Renal pelvis (tissue), 4 donors: ENCODE measurements around the gene TMED1. TPM values are rescaled to one million over a fixed set of nuclear protein-coding genes. Genes with fewer than 3 reads are reported as not detected.

Experiments
- DNase-seq: peaks from one replicate; pipeline ENCODE4 v3.0.0-alpha.2; 2013
- polyA plus RNA-seq, 3 donors: library from polyadenylated mRNA; unstranded; fragments of 120-200 nt; gene quantifications; one replicate each; pipeline ENCODE4 v1.2.1, GENCODE V29; 2013; ENCODE audit not compliant: insufficient read length in 3 of 3

Gene TMED1
- polyA plus RNA-seq, 3 donors = 52.6 to 65.4 (median 64.4) TPM

DNA sequence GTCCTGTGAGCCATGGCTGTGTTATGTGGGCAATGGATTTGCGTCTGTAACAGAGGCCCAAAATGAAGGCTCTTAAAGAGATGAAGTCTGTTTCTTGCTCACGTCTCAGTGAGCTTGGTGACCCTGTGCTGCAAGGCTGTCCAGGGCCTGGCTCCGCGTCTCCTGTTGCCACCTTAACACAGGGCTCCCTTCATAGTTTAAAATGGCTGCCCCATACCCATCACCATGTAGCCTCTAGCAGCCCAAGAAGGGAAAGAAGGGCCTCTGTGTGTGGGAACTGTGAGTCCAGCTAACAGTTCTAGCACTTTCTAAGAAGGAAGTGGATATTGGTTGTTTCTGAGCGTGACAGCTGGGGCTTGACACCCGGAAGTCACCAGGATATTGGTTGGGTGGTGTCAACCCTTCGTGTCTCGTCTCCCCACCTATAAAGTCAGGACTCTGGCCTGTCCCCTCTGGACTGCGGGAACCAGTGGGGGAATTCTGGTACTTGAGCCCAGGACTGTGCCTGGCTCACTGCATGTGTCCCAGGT is 20.9 kb downstream of the TMED1 start:
- no peak for DNase-seq

DNA sequence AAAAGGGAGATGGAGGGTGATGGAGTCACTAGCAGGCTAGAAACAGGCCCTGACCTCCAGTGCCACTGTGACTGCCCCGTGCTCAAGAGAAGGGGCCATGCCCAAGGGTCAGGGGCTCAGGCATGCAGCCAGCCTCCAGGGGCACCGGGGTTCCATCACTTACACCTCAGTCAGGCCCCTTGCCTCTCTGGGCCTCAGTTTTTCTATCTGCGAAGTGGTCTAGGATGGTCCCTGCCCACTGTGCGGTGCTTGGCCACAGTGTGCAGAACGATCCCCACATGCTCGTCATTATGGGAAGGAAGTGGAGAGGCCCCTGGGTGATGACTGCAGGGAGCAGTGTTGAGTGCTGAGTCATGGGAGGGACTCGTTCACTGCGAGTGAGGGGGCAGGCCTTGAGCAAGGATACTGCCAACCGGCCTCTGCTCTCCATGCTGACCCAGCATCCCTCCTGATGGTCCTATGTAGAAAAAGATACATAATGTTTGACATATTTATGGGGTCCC is 23.1 kb downstream of the TMED1 start:
- no peak for DNase-seq

DNA sequence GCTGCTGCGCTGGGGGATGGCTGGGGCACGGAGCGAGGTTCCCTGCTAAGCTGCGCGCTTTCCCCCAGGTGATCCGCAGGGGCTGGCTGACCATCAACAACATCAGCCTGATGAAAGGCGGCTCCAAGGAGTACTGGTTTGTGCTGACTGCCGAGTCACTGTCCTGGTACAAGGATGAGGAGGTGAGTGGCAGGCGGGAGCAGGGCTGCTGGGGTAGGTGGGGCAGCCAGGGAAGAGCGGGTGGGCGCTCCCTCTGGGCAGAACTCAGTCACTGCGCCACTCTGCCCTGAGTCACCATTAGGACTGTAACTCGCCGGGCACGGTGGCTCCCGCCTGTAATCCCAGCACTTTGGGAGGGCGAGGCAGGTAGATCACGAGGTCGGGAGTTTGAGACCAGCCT is 23.8 kb downstream of the TMED1 start:
- no peak for DNase-seq

DNA sequence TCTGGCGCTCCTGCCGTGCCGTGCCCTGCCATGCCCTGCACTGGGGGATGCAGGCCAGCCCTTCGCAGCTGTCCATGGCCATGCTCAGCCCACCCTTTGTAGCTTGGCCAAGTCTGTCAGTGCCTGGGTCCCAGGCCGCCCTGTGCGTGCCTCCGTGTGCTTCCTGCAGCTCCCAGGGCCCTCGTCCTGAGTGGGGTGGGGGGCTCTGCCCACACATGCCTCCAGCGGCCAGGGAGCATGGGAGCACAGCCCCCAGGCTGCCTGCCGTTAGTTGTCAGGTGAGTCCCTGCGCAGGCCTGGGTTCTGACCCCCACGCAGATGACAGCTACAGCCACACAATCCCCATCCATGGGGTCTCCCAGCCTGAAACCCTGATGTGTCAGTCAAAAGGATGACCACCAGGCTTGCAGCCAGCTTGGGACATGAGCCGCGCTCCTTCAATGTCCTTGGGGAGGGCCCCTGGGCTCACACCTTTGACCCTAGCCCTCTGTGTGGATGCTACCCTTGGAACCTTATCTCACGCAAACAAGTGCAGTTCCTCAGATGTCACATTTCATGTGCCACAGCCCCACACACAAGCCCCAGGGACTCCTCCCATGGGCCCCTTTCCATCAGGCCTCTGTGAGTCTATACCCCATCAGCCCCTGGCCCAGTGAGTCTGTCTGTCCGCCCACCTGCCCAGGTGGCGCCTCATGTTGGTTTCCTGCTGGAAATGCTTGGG is 24.5 kb downstream of the TMED1 start:
- no peak for DNase-seq

DNA sequence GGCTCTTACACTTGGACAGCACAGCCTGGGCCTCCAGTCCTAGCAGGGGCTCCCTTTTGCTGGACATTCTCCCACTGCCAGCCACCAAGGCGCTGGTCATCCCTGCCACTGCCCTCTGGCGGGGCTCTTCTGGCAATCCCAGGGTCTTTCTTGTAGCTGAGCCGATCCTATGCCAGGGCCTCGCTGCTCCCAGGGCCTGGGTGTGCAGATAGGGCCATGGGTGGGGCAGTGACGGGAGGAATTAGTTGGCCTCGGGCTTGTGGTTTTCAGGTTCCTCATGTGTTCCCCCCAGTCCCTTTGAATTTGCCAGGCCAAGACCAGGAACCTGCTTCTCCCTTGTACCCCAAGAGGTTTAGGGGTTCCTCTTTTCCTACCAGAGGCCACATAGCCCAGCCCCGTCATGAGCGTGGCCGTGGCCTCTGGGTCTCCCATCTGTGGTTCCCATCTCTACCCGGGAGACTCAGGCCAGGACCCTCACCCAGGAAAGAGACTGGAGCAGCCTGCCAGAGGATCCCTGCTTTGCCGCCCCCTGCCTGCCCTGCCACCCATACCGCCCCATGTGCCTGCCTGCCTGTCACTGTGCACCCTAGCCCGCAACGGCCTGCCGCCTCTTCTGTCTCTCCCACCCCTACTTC is 26.2 kb downstream of the TMED1 start:
- no peak for DNase-seq

DNA sequence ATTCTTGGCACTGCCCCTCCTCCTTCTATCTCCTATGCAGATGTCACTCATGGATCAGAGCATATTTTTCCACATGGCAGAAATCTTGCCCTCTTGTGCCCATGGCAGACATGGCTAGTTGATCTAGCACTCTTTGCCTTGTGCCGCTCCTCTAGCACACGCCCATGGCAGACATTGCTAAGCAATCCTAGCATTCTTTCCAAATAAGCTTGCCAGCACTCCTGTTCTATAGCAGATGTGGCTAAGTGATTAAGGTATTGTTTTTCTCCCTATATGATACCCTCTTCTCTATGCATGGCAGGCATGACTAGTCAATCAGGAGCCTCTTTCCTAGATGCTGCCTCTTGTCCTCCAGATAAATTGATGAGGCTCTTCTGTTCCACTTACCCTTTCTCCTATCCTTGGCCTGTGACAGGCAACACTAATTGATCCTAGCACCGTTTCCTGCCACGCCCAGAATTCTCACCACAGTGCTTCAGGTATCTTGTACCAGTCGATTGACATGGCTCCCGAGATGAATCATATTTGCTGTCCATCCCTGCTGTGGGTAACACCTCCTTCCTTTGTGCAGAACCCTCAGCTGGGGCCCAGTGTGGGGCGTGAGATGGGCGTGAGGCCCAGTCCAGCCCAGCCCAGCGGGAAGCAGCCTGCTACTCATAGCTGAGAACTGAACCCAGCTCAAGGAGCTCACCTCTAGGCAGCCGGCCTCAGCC is 26.9 kb downstream of the TMED1 start:
- no peak for DNase-seq

DNA sequence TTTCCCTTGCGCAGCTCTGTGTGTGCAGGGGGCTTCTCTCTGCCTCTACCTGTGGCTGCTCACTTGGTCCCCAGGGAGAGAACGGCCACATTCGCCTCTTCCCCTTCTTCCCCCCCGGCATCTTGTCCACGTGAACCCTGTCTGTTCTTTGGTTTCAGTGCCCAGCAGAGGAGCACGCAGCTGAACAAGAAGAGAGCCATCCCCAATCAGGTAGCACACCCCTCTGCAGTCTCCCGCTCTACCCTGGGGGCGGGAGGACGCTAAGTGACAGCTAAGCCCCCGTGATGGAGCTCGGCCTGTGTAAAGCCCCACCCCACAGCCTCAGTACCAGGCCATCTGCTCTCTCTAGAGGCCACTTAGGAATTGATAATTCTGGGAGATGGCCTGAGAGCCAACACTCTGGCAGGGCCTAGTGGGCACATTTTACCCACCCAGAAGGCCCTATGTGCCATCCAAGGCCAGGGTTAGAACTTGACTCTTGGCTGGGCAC is 30.2 kb downstream of the TMED1 start:
- no peak for DNase-seq

DNA sequence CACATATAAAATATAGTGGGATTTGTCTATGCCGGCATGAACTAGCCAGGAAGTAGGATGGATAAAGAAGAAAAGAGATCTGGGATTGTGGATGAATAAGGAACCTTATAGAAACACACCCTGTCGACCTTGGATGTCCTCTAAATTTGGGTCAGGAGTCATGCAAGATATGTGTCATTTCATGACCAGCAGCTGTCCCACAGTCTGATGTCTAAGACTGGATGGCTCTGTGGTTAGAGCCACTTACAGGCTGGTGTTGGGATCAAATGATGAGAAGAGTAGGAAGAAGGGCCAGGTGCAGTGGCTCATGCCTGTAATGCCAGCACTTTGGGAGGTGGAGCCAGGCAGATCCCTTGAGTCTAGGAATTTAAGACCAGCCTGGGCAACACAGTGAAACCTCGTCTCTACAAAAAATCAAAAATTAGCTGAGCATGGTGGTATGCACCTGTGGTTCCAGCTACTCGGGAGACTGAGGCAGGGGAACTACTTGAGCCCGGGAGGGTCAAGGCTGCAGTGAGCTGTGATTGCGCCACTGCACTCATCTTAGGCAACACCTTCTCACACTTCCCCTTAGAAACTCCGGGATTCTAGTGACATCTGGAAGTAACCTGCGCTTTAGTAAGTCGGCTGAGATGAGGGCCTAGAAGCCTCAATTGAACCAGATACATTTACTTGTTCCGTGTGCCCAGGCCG is 30.8 kb downstream of the TMED1 start:
- DNase-seq = no peak

DNA sequence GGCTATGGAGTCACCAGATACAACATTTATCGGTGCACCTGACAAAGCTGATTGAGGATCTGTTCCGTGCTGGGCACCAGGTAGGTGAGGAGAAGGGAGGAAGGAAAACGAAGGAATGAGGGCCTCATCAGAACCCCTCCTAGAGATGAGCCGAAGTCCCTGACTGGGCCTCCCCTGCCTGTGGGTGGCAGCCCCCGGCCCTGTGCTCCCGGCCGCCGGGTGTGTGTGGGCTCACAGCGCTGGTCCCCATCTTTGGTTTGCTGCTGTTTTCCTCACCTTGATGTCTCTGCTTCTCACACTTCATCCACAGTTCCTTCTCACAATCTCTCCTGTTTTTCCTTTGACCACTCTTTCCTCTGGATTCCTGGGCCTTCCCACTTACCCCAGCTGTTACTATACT is 32.8 kb downstream of the TMED1 start:
- DNase-seq = no peak

DNA sequence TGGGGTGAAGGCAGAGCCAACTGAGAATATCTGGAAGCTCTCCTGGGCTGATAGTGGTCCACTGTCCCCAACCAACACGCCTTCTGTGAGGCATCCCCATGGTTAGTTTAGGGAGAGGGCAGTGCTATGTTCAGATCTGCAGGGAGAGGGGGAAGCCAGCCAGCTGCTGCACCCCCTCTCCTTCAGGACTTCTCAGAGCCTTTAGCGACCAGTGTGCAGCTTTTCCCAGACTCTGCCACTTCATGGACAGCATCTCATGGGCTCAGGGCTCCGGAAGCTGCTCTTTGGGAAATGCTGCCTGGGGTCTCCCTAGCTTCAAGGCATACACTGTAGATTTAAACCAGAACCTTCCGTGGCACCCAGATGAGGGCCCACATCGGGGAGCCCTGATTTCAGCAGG is 33.5 kb downstream of the TMED1 start:
- DNase-seq = no peak

DNA sequence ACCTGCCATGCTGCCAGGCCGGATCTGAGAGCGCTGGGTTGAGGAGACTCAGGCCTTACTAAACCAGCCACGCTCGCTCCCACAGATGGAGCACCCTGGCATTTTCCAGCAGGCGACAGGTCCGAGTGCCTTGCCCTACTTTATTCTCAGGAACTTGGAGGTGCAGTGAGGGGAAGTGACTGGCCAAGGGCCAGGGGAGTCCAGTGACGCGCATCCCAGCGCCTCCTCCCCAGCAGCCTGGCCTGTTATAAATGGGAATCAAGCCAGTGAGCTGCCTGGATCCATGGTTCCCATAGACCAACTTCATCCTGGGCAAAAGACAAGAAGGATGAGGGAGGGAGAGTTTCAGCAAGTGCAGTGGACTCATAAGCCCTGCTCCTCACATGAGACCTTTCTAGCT is 35.5 kb downstream of the TMED1 start:
- DNase-seq = no peak

DNA sequence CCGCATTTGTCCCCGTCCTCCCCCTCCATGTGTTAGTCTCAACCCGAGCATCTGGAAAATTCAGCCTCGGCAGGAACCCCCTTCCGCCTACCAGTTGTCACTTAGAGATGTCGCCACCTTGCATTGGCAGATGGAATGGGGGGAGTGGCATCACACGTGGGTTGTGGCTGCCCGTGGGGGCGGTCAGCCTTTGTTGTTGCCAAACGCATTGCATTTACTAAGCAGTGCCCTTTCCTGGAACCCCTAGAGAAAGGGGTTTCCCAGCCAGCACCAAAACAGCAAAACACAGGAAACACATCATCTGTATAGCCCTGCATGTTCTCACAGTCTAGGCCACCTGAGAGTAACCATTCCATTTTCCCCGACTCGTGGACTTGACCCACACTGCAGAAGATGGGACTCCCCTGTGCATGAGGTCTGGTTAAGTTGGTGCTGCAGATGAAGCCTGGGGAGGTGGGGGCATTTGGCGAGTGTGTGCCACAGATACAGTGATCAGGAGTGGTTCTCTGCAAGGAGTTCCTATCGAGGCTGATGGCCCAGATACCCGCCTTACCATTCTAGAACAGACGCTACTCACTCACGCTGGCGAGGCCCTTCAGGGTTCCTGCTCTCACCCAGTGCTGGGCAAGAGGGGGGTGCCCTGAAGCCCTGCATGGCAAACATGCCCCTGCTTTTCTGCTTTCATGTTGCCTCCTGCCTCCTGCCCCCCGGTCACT is 38.3 kb downstream of the TMED1 start:
- no peak for DNase-seq

DNA sequence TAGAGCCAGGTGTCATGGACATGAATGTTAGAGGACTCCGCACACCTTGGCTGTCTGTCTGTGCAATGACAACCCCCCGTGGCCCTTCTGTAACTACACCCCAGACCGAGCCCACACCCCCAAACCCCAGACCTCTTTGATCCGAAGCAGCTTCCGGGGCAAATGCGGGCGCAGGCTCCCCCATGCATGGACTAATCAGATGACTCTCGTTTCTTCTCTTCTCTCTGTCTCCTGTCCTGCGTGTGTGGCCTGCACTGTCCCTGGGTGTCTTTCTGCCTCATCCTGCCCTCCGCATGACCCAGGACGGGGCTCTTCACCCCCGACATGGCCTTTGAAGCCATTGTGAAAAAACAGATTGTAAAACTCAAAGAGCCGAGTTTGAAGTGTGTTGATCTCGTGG is 38.9 kb downstream of the TMED1 start:
- no peak for DNase-seq

DNA sequence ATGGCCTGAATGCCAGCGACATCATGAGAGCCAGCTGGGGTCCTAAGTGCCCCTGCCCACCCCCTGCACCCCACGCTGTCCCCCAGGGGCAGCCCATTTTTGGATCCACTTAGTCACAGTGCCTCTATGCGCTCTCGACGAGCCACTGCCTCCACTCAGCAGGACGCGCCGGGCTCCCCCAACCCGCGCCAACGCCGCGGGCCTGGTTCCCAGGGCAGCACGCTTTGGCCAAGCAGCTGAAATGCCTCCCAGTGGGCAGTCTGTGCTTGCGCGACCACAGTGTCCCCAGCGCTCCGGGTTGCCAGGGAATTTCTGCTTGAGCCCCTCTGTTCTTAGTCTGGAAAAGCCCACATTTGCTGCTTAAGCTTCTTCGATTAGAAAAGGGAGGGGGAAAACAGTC is 39.4 kb downstream of the TMED1 start:
- no peak for DNase-seq

DNA sequence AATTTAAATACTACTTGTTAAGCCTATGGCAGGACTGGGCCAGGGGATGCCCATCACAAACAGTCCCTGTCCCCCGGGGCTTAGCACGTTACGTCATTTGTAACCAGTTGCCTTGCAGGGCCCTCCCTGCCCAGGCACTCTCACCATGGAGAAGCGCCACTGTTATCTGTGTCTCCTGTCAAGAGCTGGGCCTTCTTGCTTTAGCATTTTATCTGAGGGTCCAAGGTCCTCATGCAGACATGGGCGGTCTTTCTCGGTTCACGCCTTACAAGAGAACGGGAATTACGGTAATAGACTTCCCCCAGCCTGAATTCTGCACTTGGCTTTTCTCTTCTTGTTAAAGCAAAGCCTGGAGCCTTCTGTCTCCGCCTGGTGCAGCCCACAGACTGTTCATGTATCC is 46.1 kb downstream of the TMED1 start:
- DNase-seq = no peak

DNA sequence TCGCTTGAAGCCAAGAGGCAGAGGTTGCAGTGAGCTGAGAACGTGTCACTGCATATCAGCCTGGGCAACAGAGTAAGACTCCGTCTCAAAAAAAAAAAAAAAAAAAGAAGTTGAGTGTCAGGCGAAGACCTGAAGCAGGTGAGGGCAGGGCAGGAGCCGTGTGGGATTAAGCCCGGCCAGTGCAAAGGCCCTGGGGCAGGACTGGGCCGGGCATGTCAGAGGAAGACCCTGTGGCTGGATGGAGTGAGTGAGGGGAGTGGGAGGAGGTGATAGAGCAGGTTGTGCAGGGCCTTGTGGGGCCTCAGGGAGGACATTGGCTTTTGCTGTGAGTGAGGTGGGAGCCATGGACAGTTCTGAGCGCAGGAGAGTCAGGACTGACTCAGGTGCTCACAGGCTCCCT is 47.9 kb downstream of the TMED1 start:
- no peak for DNase-seq

DNA sequence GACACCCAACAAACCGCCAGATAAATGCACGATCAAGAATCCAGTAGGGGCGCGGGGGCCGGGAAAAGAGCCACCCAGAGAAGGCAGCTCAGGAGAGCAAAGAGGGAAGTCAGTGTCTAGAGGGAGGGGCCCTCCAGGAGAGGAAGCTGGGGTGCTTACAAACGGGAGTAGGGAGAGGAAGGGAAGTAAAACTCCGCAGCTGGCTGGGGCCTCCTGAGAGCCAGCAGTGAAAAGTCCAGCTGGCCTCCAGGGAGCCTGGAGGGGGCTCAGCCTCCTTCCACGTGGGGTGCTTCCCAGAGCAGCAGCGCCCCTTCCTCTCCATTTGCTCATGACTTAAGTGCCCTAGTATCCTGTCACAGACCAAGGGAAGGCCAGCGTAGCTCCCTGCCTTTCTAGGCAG is 51.8 kb downstream of the TMED1 start:
- DNase-seq = no peak

DNA sequence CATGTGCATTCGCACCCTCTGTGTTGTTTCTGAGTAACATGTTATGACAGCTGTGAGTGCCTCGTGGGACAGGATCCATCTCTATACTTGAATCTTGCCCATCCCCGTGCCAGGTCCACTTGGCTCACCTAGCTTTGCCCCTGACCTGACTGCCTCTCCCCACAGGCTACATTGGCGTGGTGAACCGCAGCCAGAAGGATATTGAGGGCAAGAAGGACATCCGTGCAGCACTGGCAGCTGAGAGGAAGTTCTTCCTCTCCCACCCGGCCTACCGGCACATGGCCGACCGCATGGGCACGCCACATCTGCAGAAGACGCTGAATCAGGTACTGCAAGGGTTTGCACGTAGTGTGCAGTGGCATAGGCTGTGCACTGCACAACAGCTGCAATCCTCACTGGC is 53.2 kb downstream of the TMED1 start:
- no peak for DNase-seq
